Panc1 (cell line): Measurements from ENCODE around the gene PTGFRN. TPM values are rescaled to one million over a fixed set of nuclear protein-coding genes. Genes with fewer than 3 reads are reported as not detected.
"Not testable (repeated sequence)": the region's sequence is repeated elsewhere in the genome, so short reads cannot be mapped to it uniquely, and the experiment has no call there.

ENCODE experiments used
- ATAC-seq: fragments of 200-7000 bp; cut with Tn5 transposase; 2 replicates; pipeline ENCODE4 v1.9.1; 2020; ENCODE audit warnings: mild to moderate bottlenecking, moderate library complexity
- BruUV-seq: library from RNA; stranded (reverse); fragments of 400-500 nt; replicated peaks from 2 replicates; lab custom pipeline; 2021; lab: Mats Ljungman, UMichigan
- CTCF ChIA-PET: fragments of 300-600 bp; sonication (Branson Sonifier 250); formaldehyde crosslinking; loops from one replicate; lab custom pipeline; 2022; ENCODE audit warnings: antibody characterized with exemption; lab: Charles Lee
- POLR2A ChIA-PET: fragments of 300-600 bp; sonication (Branson Sonifier 250); formaldehyde crosslinking; loops from one replicate; lab custom pipeline; 2022; ENCODE audit warnings: antibody characterized with exemption; lab: Charles Lee
- DNase-seq: peaks from one replicate; pipeline ENCODE4 v3.0.0-alpha.2; 2010; ENCODE audit warnings: low read depth, low spot score
- H3K27ac ChIP-seq: 2 replicates; pipeline ENCODE4 v1.5.1; 2011; ENCODE audit warnings: mild to moderate bottlenecking, low read length, inconsistent platforms
- H3K27me3 ChIP-seq: fragments of 200-500 bp; sonication (Bioruptor generic); 2 replicates; pipeline ENCODE4 v1.6.0; 2014; ENCODE audit warnings: low read length, inconsistent platforms; ENCODE audit not compliant: control insufficient read depth, insufficient read depth
- H3K36me3 ChIP-seq: fragments of 200-500 bp; sonication (Bioruptor generic); 2 replicates; pipeline ENCODE4 v1.5.1; 2014; ENCODE audit warnings: inconsistent platforms, mild to moderate bottlenecking, low read length, moderate library complexity; ENCODE audit not compliant: control insufficient read depth, insufficient read depth
- H3K4me1 ChIP-seq: 2 replicates; pipeline ENCODE4 v1.5.1; 2011; ENCODE audit warnings: inconsistent platforms, mild to moderate bottlenecking, low read length, moderate library complexity; ENCODE audit not compliant: control insufficient read depth, insufficient read depth
- H3K4me3 ChIP-seq, 2 experiments: 2 replicates each; pipeline ENCODE4 v1.5.1; 2011 to 2012; ENCODE audit warnings: low read depth in 2 of 2, low read length in 2 of 2, mild to moderate bottlenecking in 2 of 2, inconsistent platforms in 1 of 2, moderate library complexity in 1 of 2
- H3K9me3 ChIP-seq: fragments of 200-500 bp; sonication (Bioruptor generic); 2 replicates; pipeline ENCODE4 v1.5.1; 2014; ENCODE audit warnings: low read depth, mild to moderate bottlenecking, inconsistent platforms, low read length, moderate library complexity; ENCODE audit not compliant: control insufficient read depth, insufficient read depth
- POLR2AphosphoS5 ChIP-seq: IDR thresholded peaks from 2 replicates; pipeline ENCODE4 v1.6.1; 2012; ENCODE audit warnings: mild to moderate bottlenecking, low read depth, low read length, moderate library complexity
- SIN3A ChIP-seq: IDR thresholded peaks from 2 replicates; pipeline ENCODE4 v1.6.1; 2012; ENCODE audit warnings: low read depth, mild to moderate bottlenecking, low read length, moderate library complexity, borderline replicate concordance; ENCODE audit not compliant: insufficient read depth
- TCF7L2 ChIP-seq: IDR thresholded peaks from 2 replicates; pipeline ENCODE4 v1.6.1; 2011; ENCODE audit warnings: mild to moderate bottlenecking, low read depth, low read length, inconsistent platforms
- in situ Hi-C: cut with HindIII; loops from 2 replicates; pipeline ENCODE4 v1.10.0; 2016; ENCODE audit warnings: low sequenced_read_pairs, low pct_unique_long_range_greater_than_20kb
- intact Hi-C: fragments of 100-400 bp; cut with micrococcal nuclease; formaldehyde crosslinking; loops from one replicate; pipeline ENCODE4 v1.10.0; 2022; ENCODE audit not compliant: unreplicated experiment
- total RNA-seq: library from RNA; stranded (reverse); gene quantifications from one replicate; pipeline ENCODE4 v1.2.1, GENCODE V29; 2021; ENCODE audit not compliant: unreplicated experiment
- TF ChIP-seq, protein P1 (sequence below): fragments of 450-650 bp; IDR thresholded peaks from 2 replicates; pipeline ENCODE4 v1.5.1; 2017; ENCODE audit warnings: mild to moderate bottlenecking
- TF ChIP-seq, protein P2 (sequence below), 2 experiments: IDR thresholded peaks; 2 replicates each; pipeline ENCODE4 v1.6.1; 2011 to 2012; ENCODE audit warnings: low read depth in 2 of 2, control low read depth in 1 of 2, low read length in 1 of 2, mild to moderate bottlenecking in 1 of 2, moderate library complexity in 1 of 2; ENCODE audit not compliant: insufficient read depth in 1 of 2

Gene PTGFRN
- total RNA-seq, 1 experiment from 2014 or later = 5.2 TPM

DNA sequence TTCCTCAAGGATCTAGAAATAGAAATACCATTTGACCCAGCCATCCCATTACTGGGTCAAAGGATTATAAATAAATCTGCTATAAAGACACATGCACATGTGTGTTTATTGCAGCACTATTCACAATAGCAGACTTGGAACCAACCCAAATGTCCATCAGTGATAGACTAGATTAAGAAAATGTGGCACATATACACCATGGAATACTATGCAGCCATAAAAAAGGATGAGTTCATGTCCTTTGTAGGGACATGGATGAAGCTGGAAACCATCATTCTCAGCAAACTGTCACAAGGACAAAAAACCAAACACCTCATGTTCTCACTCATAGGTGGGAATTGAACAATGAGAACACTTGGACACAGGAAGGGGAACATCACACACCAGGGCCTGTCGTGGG, 70.6 kb downstream of the PTGFRN start:
- intact Hi-C loops, in situ Hi-C loops, BruUV-seq, H3K4me1 ChIP-seq, DNase-seq, H3K27ac ChIP-seq, ATAC-seq, CTCF ChIA-PET, POLR2A ChIA-PET, H3K4me3 ChIP-seq, H3K27me3 ChIP-seq, H3K36me3 ChIP-seq, H3K9me3 ChIP-seq: not testable (repeated sequence)

DNA sequence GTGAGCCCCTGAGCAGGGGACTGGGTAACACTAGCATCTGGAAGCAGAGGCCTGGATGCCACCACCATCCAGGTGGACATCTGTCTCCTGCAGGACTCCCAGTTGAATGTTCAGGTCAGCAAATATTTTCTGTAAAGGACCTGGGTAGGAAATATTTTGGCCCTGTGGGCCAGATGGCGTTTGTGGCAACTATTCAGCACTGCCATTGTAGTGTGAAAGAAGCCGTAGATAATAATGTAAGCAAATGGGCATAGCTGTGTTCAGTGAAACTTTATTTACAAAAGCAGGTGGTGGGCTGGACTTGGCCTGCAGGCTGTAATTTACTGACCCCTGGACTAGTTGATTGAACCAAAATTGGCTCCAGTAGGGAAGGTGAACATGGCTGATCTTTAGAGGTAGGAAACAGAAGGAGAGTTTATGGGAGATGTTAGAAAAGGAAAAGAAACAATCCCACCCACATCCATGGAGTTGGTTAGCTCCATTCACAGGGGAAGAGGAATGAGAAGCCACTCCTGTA, 71.9 kb downstream of the PTGFRN start:
- H3K27ac ChIP-seq = no peak overlapping the region
- ChIA-PET POLR2A (no interaction called here), CTCF (interaction anchor here (0.6 kb wide), 1 partner anchor 234 kb away, joined by 3 read pairs; no protein-coding TSS in a partner anchor)
- TF ChIP-seq, protein P1, sequence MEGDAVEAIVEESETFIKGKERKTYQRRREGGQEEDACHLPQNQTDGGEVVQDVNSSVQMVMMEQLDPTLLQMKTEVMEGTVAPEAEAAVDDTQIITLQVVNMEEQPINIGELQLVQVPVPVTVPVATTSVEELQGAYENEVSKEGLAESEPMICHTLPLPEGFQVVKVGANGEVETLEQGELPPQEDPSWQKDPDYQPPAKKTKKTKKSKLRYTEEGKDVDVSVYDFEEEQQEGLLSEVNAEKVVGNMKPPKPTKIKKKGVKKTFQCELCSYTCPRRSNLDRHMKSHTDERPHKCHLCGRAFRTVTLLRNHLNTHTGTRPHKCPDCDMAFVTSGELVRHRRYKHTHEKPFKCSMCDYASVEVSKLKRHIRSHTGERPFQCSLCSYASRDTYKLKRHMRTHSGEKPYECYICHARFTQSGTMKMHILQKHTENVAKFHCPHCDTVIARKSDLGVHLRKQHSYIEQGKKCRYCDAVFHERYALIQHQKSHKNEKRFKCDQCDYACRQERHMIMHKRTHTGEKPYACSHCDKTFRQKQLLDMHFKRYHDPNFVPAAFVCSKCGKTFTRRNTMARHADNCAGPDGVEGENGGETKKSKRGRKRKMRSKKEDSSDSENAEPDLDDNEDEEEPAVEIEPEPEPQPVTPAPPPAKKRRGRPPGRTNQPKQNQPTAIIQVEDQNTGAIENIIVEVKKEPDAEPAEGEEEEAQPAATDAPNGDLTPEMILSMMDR = no peak
- TF ChIP-seq SIN3A = no peak
- TF ChIP-seq POLR2AphosphoS5 = no peak
- TF ChIP-seq, protein P2, sequence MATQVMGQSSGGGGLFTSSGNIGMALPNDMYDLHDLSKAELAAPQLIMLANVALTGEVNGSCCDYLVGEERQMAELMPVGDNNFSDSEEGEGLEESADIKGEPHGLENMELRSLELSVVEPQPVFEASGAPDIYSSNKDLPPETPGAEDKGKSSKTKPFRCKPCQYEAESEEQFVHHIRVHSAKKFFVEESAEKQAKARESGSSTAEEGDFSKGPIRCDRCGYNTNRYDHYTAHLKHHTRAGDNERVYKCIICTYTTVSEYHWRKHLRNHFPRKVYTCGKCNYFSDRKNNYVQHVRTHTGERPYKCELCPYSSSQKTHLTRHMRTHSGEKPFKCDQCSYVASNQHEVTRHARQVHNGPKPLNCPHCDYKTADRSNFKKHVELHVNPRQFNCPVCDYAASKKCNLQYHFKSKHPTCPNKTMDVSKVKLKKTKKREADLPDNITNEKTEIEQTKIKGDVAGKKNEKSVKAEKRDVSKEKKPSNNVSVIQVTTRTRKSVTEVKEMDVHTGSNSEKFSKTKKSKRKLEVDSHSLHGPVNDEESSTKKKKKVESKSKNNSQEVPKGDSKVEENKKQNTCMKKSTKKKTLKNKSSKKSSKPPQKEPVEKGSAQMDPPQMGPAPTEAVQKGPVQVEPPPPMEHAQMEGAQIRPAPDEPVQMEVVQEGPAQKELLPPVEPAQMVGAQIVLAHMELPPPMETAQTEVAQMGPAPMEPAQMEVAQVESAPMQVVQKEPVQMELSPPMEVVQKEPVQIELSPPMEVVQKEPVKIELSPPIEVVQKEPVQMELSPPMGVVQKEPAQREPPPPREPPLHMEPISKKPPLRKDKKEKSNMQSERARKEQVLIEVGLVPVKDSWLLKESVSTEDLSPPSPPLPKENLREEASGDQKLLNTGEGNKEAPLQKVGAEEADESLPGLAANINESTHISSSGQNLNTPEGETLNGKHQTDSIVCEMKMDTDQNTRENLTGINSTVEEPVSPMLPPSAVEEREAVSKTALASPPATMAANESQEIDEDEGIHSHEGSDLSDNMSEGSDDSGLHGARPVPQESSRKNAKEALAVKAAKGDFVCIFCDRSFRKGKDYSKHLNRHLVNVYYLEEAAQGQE (IDR thresholded peaks at IDR 0.05; ENCODE audit: insufficient read depth in 1 of 2, low read depth in 2 of 2, low read length in 1 of 2) = no peak
- no peak for TF ChIP-seq TCF7L2
- H3K9me3 ChIP-seq = no peaks in the 10 kb centered on the region
- in situ Hi-C loops (no loop called here), intact Hi-C loops (no loop called here)
- no peak overlapping the region for H3K4me3 ChIP-seq
- H3K27me3 ChIP-seq = no peaks in the 10 kb centered on the region
- no peak for DNase-seq
- ATAC-seq = no peak
- BruUV-seq = no TSS peak
- H3K4me1 ChIP-seq = no peaks in the 10 kb centered on the region
- H3K36me3 ChIP-seq = no peaks in the 10 kb centered on the region

DNA sequence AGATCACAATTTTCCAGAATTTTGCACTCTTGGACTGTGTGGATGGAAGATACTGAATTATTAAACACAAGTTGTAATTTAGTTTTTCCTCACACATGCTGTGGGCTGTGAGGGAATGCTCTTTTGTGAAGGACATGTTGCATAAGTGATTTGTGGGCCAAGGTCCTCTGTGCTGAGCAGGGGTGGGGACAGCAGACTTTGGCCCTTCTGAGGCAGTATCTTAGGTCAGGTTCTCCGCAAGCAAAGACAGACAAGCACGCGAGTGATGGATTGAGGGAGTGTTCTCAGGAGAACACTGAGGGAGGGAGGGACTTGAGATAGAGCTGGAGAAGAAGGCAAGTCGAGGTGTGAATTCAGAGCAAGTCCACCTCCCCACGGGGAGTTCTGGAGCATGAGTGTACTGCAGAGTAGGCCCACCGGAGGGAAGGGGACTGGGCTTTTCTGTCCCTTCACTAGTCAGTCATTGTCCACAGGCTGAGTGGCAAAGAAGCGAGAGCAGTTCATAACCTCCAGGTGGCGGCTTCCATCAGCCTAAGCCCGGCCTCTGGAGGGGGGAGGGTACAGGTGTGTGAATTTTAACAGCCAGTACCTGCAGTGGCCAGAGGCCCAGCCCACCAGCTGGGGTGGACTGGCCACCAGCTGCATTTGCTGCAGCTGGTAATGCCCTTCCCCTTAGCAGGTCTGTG, 72.7 kb downstream of the PTGFRN start:
- H3K27ac ChIP-seq = no peak overlapping the region
- in situ Hi-C loops (no loop called here), intact Hi-C loops (no loop called here)
- no peaks in the 10 kb centered on the region for H3K27me3 ChIP-seq
- no peaks in the 10 kb centered on the region for H3K36me3 ChIP-seq
- H3K4me1 ChIP-seq = no peaks in the 10 kb centered on the region
- H3K9me3 ChIP-seq = no peaks in the 10 kb centered on the region
- no peak overlapping the region for H3K4me3 ChIP-seq
- ChIA-PET CTCF (no interaction called here), POLR2A (interaction anchor here (0.6 kb wide), 1 partner anchor 83 kb away, joined by 8 read pairs; no protein-coding TSS in a partner anchor)
- ATAC-seq (no peak), DNase-seq (no peak)
- BruUV-seq = no TSS peak
- TF ChIP-seq TCF7L2 (no peak), SIN3A (no peak), POLR2AphosphoS5 (no peak)
- TF ChIP-seq, protein P1 = no peak
- TF ChIP-seq, protein P2 (IDR thresholded peaks at IDR 0.05; ENCODE audit: insufficient read depth in 1 of 2, low read depth in 2 of 2, low read length in 1 of 2) = no peak
